GM23248 (cell line): ENCODE results near the gene CST9L. TPM values are rescaled to one million over a fixed set of nuclear protein-coding genes. Genes with fewer than 3 reads are reported as not detected.
A peak's percentile ranks its signal among the peaks of the same experiment; 100 is the strongest.

Source experiments
- DNase-seq: peaks from one replicate; pipeline ENCODE4 v3.0.0-alpha.2; 2015
- H2AFZ ChIP-seq: fragments of 200-600 bp; sonication (generic); 2 replicates; pipeline ENCODE4 v1.6.1; 2016; ENCODE audit warnings: antibody characterized with exemption
- H3F3A ChIP-seq: fragments of 200-600 bp; sonication (generic); 2 replicates; pipeline ENCODE4 v1.6.1; 2016; ENCODE audit warnings: mild to moderate bottlenecking, antibody characterized with exemption, mixed run types; ENCODE audit not compliant: insufficient read depth
- H3K27ac ChIP-seq: fragments of 200-600 bp; sonication (generic); 2 replicates; pipeline ENCODE4 v1.5.1; 2016; ENCODE audit warnings: mild to moderate bottlenecking
- H3K27me3 ChIP-seq: fragments of 200-600 bp; sonication (generic); replicated peaks from 2 replicates; pipeline ENCODE4 v1.6.1; 2016; ENCODE audit warnings: mild to moderate bottlenecking; ENCODE audit not compliant: insufficient read depth
- H3K36me3 ChIP-seq: fragments of 200-600 bp; sonication (generic); 2 replicates; pipeline ENCODE4 v1.6.1; 2016; ENCODE audit warnings: low read depth, mild to moderate bottlenecking
- H3K4me1 ChIP-seq: fragments of 200-600 bp; sonication (generic); 2 replicates; pipeline ENCODE4 v1.6.1; 2016; ENCODE audit warnings: mild to moderate bottlenecking; ENCODE audit not compliant: insufficient read depth
- H3K4me2 ChIP-seq: fragments of 200-600 bp; sonication (generic); one replicate; pipeline ENCODE4 v1.6.1; 2016; ENCODE audit warnings: mild to moderate bottlenecking; ENCODE audit not compliant: unreplicated experiment
- H3K4me3 ChIP-seq: fragments of 200-600 bp; sonication (generic); 2 replicates; pipeline ENCODE4 v1.5.1; 2016; ENCODE audit warnings: mild to moderate bottlenecking
- H3K79me2 ChIP-seq: fragments of 200-600 bp; sonication (generic); 2 replicates; pipeline ENCODE4 v1.6.1; 2016; ENCODE audit warnings: mild to moderate bottlenecking; ENCODE audit not compliant: insufficient read depth
- H3K9ac ChIP-seq: fragments of 200-600 bp; sonication (generic); 2 replicates; pipeline ENCODE4 v1.6.1; 2016; ENCODE audit warnings: mild to moderate bottlenecking
- H3K9me2 ChIP-seq: fragments of 200-600 bp; sonication (generic); 2 replicates; pipeline ENCODE4 v1.6.1; 2016; ENCODE audit warnings: mixed run types, mild to moderate bottlenecking, moderate library complexity; ENCODE audit not compliant: insufficient read depth
- H3K9me3 ChIP-seq: fragments of 200-600 bp; sonication (generic); one replicate; pipeline ENCODE4 v1.6.1; 2017; ENCODE audit warnings: low read depth
- H4K20me1 ChIP-seq: fragments of 200-600 bp; sonication (generic); 2 replicates; pipeline ENCODE4 v1.6.0; 2016; ENCODE audit not compliant: insufficient read depth
- EZH2 ChIP-seq: fragments of 200-600 bp; sonication (generic); IDR thresholded peaks from 2 replicates; pipeline ENCODE4 v1.6.1; 2018; ENCODE audit warnings: antibody characterized with exemption, mild to moderate bottlenecking; ENCODE audit not compliant: insufficient read depth, poor library complexity, severe bottlenecking
- EZH2phosphoT487 ChIP-seq: fragments of 200-600 bp; sonication (generic); IDR thresholded peaks from 2 replicates; pipeline ENCODE4 v1.6.1; 2018; ENCODE audit warnings: antibody characterized with exemption, moderate library complexity, mild to moderate bottlenecking, low read depth; ENCODE audit not compliant: insufficient read depth
- WGBS, 2 experiments: methylation state at CpG; one replicate each; pipeline ENCODE4 v1.1.6; 2015 to 2017; ENCODE audit warnings: low lambda C conversion rate in 2 of 2, low coverage in 1 of 2; ENCODE audit errors: missing lambda C conversion rate in 2 of 2; 5-methylcytosine and 5-hydroxymethylcytosine counted together
- in situ Hi-C: fragments of 300-500 bp; cut with MboI; formaldehyde crosslinking; loops from 2 replicates; pipeline ENCODE4 v1.15.0; 2020
- polyA plus RNA-seq: library from polyadenylated mRNA; unstranded; fragments of >200 nt; fragmentation: Nextera tagmentation; extraction: Ambion mirVana; gene quantifications from 2 replicates; pipeline ENCODE4 v1.2.1, GENCODE V29; 2016
- total RNA-seq: library from RNA; depleted of rRNA; stranded (reverse); fragments of >200 nt; shearing (Covaris generic); gene quantifications from 2 replicates; pipeline ENCODE4 v1.2.3, GENCODE V29; 2014

The CST9L gene
- total and polyA plus RNA-seq, 2 experiments from 2014 or later = not detected

GRCh38 chr20:23605867-23606651 is 37.8 kb upstream of the CST9L start, which contains the start of gene CST9:
TSS of gene CST9 (minus strand) at chr20:23605917. CDS start at chr20:23605864, 53 bp downstream.
- no peaks in the 10 kb centered on the region for H3F3A ChIP-seq
- no peak within 1 kb of the TSS for H3K4me3 ChIP-seq
- DNase-seq = no peak
- H3K36me3 ChIP-seq = no peaks in the 10 kb centered on the region
- no peak within 1 kb of the TSS for H3K27ac ChIP-seq
- H3K9me3 ChIP-seq = no peaks in the 10 kb centered on the region
- H3K79me2 ChIP-seq = no peaks in the 10 kb centered on the region
- TF ChIP-seq EZH2phosphoT487 (no peak), EZH2 (no peak)
- peaks cover 8% of the 10 kb centered on the region; the same call in 1 of the 2 replicates for H3K27me3 ChIP-seq
- WGBS, 2 experiments = 44 to 45% methylated on average over 13 to 16 of the region's 16 CpGs
- H3K4me1 ChIP-seq = no peaks in the 10 kb centered on the region
- in situ Hi-C loops = no loop called here
- H3K4me2 ChIP-seq = no peak within 1 kb of the TSS
- peak within 1 kb of the TSS; percentile 43 for H2AFZ ChIP-seq
- no peaks in the 10 kb centered on the region for H4K20me1 ChIP-seq
- no peak within 1 kb of the TSS for H3K9ac ChIP-seq
- no peaks in the 10 kb centered on the region for H3K9me2 ChIP-seq

GRCh38 chr20:23604306-23604705 is 36.0 kb upstream of the CST9L start:
- Histone ChIP-seq H3K79me2 (no peaks in the 10 kb centered on the region), H3K27ac (no peak overlapping the region), H3K36me3 (no peaks in the 10 kb centered on the region), H3K9me2 (no peaks in the 10 kb centered on the region), H3K4me1 (no peaks in the 10 kb centered on the region), H3K4me3 (no peak overlapping the region), H2AFZ (no peak overlapping the region), H3K4me2 (no peak overlapping the region), H3K9ac (no peak overlapping the region), H3F3A (no peaks in the 10 kb centered on the region), H3K9me3 (no peaks in the 10 kb centered on the region), H3K27me3 (peaks cover 20% of the 10 kb centered on the region; the same call in 1 of the 2 replicates), H4K20me1 (no peaks in the 10 kb centered on the region)
- no peak for DNase-seq
- 78 to 81% methylated on average over 1 of the region's 1 CpG for WGBS, 2 experiments
- no peak for TF ChIP-seq EZH2phosphoT487
- TF ChIP-seq EZH2 = no peak
- in situ Hi-C loops = no loop called here

DNA sequence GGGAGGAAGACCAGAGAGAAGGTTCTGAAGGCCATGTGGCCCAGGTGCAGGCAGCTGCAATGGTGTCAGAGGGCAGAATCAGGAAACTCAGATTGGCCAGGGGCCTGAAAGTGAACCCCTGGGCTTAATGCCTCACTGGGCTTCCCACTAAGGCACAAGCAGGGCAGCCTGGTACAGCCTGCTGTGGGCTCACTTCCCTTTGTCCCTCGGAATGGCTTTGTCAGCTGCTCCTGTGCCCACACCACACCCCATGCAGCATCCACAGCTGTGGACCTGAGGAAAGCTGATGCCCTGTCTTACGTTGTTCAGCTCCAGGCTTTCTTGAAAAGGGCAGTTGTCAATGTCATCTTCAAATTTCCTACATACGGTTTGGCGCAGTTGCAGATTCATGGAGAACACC is 35.0 kb upstream of the CST9L start:
- H3K27ac ChIP-seq = no peak overlapping the region
- peaks cover 26% of the 10 kb centered on the region for H3K27me3 ChIP-seq
- H3K36me3 ChIP-seq = no peaks in the 10 kb centered on the region
- H3K9ac ChIP-seq = no peak overlapping the region
- no peak for DNase-seq
- no peaks in the 10 kb centered on the region for H3F3A ChIP-seq
- 52 to 64% methylated on average over 4 of the region's 4 CpGs for WGBS, 2 experiments
- in situ Hi-C loops = no loop called here
- H3K4me3 ChIP-seq = no peak overlapping the region
- no peaks in the 10 kb centered on the region for H3K9me2 ChIP-seq
- no peaks in the 10 kb centered on the region for H3K4me1 ChIP-seq
- no peak overlapping the region for H2AFZ ChIP-seq
- no peaks in the 10 kb centered on the region for H3K9me3 ChIP-seq
- no peaks in the 10 kb centered on the region for H4K20me1 ChIP-seq
- no peaks in the 10 kb centered on the region for H3K79me2 ChIP-seq
- H3K4me2 ChIP-seq = no peak overlapping the region
- TF ChIP-seq EZH2 (no peak), EZH2phosphoT487 (no peak)

- Histone ChIP-seq H3K36me3 (no peaks in the 10 kb centered on the region), H3K9me2 (no peaks in the 10 kb centered on the region), H3K27me3 (peaks cover 26% of the 10 kb centered on the region), H2AFZ (no peak overlapping the region), H3K9me3 (no peaks in the 10 kb centered on the region), H3K9ac (no peak overlapping the region), H3K4me3 (no peak overlapping the region), H3F3A (no peaks in the 10 kb centered on the region), H3K27ac (no peak overlapping the region), H4K20me1 (no peaks in the 10 kb centered on the region), H3K79me2 (no peaks in the 10 kb centered on the region), H3K4me1 (no peaks in the 10 kb centered on the region), H3K4me2 (no peak overlapping the region)
- TF ChIP-seq EZH2phosphoT487 = no peak
- no peak for TF ChIP-seq EZH2
- 55 to 58% methylated on average over 6 of the region's 6 CpGs for WGBS, 2 experiments
- in situ Hi-C loops = no loop called here
- DNase-seq = no peak
Observed at GRCh38 chr20:23602699-23603098, 34.4 kb upstream of the CST9L start.
